ENCODE measurements around the gene TSPAN14.
A peak's percentile ranks its signal among the peaks of the same experiment; 100 is the strongest.

Gene TSPAN14

DNA sequence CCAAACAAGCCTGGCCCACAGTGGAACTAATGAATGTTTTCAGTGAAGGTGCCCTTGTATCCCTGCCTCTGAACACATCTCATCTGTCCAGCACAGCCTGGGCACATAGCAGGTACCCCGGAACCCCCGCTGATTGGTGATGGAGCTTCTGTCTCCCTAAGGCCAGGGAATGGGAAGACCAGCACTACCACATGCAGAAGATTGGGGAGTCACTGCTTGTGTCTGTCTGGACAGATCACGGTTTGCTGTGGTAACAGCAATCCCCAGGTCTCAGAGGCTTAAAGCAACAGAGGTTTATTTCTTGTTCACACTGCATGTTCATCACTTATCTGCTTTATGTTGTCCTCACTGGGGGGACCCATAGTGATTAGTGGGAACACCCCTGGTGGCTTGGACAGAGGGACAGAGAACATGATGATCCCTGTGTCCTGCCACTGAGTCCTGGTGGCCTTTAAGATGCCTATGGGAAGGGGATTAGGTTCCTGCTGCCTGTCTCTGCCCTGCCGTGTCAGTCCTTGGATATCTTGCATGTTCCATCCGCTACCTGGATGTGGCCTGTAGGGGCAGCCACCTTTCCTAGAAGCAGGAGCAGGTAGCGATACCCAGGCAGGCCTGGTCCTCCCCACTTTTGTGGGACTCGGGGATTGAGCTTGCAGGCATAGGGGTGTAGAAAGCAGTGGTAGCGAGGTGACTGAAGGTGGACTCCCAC is 3.6 kb downstream of the TSPAN14 start:
- DNase-seq = no peak

GRCh38 chr10:80458263-80458625 is 4.1 kb downstream of the TSPAN14 start:
- no peak for DNase-seq

GRCh38 chr10:80458638-80459037 is 4.5 kb downstream of the TSPAN14 start:
- no peak for DNase-seq

DNA sequence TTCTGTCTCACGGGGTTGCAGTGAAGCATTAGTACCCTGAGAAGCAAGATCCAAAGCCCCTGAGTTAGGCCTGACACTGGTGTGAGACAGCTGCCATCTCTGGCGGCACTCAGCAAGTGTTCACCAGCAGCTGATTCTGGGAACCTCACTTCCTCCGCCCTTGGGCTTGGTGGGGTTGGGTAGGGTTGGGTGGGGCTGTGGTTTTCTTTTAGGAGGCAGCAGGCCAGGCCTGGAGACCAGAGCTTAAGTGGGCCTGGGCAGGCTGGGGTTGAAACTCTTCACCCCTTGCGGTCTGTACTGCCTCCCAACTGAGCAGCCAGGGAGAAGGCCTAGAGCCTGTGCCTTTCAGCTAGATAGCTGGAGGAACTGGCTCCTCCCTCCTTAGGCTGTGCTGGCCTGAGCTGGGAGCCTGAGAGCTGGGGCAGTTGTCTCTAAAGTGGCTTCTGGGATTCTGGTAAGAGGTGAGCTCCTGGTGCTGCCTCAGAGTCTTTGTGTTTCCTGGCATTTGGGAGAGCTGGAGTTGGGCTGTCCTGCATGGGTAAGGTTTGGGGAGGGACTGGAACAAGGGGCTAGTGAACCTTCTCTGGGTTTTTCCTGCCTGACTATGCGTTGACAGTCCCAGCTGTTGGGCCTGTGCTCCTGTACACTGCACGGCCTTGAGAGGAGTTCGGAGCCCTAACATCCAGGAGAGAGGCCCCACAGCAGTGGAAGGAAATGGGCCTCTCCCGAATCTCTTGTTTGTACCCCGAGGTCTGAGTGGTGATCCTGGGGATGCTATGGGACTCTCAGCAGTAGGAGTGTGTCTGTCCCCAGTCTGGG is 5.1 kb downstream of the TSPAN14 start:
- no peak for DNase-seq

DNA sequence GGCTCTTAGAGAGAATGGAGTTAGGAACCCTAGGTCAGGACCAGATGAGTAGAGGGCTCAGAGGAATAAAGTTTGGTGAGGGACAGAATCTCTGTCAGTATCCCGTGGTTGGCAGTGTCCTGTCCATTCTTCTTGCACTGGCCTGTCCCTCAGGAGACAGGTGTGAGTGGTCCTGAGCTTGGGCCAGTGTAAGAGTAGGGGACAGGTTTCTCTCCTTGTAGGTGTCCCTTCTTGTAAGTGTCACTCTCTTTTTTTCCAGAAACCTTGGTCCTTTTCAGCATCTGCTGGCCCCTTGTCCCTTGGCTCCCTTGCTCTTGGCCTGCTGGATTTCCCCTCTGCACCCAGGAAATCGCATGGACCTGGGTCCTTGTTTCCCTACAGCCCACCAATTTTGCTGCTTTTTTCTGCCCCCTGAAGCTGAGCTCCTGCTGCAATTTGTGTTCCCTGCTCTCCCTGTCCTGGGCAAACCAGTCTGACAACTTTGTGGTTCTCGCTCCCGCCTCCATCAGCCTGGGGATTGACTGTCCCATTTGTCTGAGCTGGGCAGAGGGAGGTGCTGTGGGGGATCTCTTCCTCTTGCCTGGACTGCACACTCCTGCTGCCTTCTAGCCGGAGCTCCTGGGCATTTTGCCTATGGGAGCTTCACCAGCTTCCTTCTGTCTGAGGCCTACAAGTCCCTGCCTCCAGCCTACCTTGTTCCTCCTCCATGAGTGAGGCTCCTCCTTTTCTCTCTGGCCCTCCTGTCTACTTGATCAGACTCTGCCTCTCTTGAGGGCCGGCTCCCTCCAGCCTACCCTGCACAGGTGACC is 6.5 kb downstream of the TSPAN14 start:
- DNase-seq = peak; percentile 77

DNA sequence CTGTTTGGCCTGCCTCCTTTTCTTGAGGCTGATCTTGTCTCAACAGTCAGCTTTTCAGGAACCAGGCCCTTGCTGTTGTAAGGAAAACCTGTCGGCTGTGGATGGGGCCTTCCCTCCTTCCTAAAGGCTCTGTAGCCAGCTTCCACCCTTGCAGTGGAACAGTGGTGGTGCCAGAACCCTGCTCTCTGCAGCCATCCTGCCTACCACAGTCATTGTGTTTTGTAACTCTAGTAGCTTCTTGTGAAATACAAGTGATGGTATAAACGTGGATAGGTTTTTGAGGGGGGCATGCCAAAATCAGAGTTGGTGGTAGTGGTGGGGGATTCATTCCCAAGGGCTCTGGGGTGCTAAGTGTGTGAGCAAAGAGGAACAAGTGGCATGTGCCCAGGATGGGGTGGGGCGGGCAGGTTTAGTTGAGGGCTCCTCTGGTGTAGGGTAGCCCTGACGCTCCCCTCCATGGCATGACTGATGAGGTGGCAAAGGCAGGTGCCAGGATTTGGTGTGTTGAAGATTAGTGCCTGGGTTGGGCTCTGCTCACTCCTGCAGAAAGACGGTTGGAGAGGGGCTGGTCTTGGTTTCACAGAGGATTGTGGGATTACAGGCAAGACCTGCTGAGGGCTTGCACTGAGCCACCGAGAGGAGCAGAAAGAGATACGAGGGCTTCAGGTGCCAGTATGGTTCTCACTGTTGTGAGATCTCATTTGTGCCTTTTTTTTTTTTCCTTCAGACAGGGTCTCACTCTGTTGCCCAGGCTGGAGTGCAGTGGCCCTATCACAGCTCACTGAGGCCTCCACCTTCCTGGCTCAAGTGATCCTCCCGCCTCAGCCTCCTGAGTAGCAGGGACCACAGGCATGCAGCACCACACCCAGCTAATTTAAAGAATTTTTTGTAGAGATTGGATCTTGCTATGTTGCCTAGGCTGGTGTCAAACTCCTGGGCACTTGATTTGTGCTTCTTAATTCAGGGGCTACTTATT is 7.4 kb downstream of the TSPAN14 start:
- DNase-seq = no peak

DNA sequence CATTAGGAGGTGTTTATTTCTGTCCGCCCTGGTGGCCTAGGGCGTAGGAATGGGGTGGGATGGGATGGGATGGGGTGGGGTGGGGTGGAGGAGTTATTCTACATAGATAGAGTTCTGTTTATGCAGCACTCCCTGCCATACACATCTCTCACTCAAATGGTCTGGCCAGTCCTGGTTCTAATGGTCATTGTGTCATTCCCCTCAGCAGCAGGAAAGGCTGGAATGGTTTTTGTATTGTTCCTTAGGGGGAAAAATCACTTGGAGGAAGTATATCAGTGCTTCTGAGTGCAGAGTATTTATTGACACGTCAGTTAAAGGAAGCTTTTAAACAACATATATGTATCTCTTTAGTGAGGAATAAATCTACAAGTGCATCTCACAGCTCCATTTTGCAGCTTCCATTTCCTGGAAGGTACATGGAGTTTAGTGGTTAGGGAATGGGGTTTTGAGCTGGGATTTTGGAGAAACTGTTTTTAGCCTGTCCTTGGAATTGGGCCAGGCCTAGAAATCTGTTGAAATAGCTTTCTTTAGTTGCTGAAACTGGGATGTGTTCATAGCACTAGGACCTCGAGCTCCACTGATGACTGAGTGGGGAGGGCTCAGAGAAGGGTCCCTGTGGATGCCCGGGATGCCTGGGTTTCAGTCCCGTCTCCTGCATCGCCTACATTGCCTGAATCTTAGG is 8.3 kb downstream of the TSPAN14 start:
- no peak for DNase-seq

- DNase-seq = peak; percentile 40
These were observed 9.1 kb downstream of the TSPAN14 start for GRCh38 chr10:80462981-80463741.

DNA sequence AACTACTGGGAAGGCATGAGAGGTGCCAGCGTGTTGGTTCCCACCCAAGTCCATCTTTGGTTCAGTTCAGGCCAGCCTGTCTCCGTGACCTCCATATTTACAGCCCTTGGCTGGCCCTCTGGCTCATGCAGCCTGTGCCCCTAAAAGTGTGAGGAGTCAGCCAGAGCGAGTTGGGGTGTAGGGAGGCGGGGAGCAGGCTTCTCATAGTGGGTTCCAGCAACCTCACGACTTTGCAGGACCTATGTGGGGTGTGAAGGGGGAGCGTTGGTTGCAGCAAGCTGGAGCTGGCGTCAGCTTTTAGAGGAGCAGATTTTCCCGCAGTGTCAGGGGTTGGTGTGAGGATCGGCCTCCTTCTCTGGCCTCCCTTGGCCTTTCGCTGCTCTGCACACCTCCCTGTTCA is 9.8 kb downstream of the TSPAN14 start:
- no peak for DNase-seq

GRCh38 chr10:80464557-80465450 is 10.7 kb downstream of the TSPAN14 start:
- DNase-seq = peak; percentile 40

- no peak for DNase-seq
These were observed 11.3 kb downstream of the TSPAN14 start for GRCh38 chr10:80465451-80465835.

- no peak for DNase-seq
These were observed 11.9 kb downstream of the TSPAN14 start for GRCh38 chr10:80465839-80466590.

DNA sequence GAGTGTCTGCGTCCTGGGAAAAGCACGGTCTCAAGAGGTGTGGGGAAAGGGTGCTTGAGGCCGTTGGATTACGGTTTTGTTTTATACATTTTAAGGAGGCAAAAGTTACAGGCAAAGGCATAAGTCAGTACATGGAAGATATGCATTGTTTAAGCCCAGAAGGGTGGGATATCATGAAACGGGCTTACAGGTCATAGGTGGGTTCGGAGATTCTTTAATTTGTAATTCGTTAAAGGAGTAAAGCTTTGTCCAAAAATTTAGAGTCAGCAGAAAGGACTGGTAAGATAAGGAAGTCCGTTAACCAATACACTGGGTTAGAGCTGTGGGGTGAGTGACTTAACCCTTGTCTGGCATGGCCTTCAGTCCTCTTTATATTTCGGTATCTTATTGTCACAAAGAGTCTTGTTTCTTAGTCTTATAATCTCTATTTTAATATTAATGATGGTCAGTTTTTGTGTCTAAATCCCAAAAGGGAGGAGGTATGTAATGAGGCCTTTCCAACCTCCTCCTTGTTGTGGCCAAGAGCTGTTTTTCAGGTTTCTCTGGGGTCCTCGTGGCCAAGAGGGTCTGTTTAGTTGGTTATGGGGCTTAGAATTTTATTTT is 12.7 kb downstream of the TSPAN14 start:
- DNase-seq = no peak

DNA sequence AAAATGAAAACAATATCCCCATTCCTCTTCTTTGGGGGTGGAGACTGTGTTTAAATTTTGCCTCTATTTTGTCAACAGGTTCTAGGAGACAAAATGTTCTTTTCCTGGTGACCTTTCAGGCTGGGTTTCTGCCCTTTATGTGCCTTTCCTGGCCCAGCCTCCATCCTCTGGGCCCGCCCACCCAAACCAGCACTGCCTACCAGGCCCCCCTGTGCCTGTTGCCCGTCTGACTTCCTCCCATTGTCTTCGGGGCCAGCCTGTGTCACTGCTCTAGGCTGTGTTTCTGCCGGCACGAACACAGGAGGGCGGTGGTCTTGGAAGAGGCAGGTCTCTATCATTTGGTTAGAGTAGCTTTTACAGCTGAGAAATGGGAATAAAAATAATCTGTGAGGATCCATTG is 13.9 kb downstream of the TSPAN14 start:
- no peak for DNase-seq

DNA sequence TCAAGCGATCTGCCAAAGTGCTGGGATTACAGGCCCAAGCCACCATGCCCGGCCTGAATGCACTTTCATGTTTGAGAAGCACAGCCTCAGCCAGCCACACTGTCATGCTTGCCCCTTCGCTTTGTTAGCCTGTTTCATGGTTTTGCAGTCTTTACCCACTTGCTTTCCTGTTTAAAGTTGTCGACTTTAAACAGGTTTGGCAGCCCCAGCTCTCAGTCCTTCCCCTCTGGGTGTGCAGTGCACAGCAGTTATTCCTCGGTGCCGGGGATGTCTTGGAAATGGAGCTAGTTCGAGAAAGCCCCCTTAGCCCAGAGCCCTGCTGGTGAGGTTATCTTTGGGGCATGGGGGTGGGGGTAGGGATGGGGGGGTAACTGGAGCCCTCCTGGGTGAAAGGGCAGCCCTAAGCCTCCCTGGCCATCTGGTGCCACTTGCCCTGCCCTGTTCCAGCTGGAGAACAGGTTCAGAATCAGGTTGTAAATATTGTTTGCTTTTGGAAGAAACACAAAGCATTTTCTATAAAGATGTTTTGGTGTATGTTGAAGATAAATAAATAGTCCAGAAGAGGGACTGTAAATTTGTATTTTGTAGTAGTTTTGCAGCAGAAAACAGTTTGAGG is 14.8 kb downstream of the TSPAN14 start:
- DNase-seq = no peak

GRCh38 chr10:80470266-80470665 is 16.2 kb downstream of the TSPAN14 start:
- DNase-seq = no peak

- no peak for DNase-seq
These were observed 16.9 kb downstream of the TSPAN14 start for GRCh38 chr10:80471001-80471400.

- DNase-seq = no peak
These were observed 17.7 kb downstream of the TSPAN14 start for GRCh38 chr10:80471715-80472233.

Data from NCI-H1105 treated with DMSO at 0.1 percent for 48 hours (cell line).